HG02885 (cell line): ENCODE data around the gene FDPS.
"Not testable (repeated sequence)": the region's sequence is repeated elsewhere in the genome, so short reads cannot be mapped to it uniquely, and the experiment has no call there.

ENCODE experiments used
- ATAC-seq: cut with Tn5 transposase; IDR thresholded peaks from one replicate; pipeline ENCODE4 v1.9.1; 2021; ENCODE audit warnings: mild to moderate bottlenecking; ENCODE audit not compliant: unreplicated experiment, poor library complexity

Gene FDPS

DNA sequence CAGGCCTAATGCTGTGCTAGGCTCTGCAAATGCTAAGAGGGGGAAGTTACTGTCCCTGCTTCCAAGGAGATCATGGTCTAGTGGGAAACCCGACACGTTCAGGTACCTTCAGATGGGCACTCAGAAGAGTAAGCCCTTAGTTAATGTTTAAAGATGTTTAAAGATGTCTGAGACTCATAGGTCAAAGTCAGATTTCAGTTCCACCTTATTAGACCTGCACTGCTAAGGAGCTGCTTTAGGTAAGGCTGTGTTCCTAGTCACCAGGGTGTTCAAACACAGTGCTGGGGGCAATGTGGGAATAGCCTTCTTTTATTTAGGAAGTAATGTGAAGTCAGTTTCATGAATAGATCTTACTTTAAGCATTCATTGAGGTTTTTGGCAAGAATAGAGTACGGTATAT, 8.3 kb downstream of the FDPS start:
- ATAC-seq, result no peak

DNA sequence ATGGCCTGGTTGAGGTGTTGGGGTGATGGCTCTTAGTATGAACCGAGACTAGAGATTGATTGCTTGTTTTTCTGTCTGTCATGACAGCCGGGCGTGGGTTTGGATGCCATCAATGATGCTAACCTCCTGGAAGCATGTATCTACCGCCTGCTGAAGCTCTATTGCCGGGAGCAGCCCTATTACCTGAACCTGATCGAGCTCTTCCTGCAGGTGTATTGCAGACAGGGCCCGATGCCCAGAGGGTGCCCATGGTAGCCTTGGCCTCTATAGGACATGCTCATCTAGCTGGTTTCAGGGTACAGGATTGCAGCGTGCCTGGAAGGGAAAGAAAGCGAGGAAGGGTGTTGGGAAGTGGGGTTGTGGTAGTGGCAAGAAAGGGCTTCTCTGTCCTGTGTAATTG, 9.4 kb downstream of the FDPS start:
- ATAC-seq, result no peak

DNA sequence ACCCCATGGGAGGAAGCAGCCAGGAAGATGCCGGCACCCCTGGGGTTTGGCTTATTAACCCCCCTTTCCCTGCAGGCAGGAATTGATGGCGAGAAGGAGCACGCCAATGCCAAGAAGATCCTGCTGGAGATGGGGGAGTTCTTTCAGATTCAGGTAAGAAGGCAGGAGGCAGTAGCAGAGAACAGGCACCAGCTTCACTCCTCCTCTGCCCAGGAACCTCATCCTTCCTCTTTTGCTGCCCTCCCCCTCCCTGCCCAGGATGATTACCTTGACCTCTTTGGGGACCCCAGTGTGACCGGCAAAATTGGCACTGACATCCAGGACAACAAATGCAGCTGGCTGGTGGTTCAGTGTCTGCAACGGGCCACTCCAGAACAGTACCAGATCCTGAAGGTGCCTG, 10.9 kb downstream of the FDPS start:
- ATAC-seq, result no peak

DNA sequence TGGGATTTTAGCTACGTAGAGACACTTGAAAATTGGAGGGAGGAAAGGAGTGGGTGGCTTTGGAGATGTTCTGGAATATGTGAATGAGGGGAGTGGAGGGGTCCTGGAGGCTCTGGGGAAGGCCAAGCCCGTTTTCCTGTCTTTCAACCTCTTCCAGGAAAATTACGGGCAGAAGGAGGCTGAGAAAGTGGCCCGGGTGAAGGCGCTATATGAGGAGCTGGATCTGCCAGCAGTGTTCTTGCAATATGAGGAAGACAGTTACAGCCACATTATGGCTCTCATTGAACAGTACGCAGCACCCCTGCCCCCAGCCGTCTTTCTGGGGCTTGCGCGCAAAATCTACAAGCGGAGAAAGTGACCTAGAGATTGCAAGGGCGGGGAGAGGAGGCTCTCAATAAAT, 11.6 kb downstream of the FDPS start:
- no peak for ATAC-seq

DNA sequence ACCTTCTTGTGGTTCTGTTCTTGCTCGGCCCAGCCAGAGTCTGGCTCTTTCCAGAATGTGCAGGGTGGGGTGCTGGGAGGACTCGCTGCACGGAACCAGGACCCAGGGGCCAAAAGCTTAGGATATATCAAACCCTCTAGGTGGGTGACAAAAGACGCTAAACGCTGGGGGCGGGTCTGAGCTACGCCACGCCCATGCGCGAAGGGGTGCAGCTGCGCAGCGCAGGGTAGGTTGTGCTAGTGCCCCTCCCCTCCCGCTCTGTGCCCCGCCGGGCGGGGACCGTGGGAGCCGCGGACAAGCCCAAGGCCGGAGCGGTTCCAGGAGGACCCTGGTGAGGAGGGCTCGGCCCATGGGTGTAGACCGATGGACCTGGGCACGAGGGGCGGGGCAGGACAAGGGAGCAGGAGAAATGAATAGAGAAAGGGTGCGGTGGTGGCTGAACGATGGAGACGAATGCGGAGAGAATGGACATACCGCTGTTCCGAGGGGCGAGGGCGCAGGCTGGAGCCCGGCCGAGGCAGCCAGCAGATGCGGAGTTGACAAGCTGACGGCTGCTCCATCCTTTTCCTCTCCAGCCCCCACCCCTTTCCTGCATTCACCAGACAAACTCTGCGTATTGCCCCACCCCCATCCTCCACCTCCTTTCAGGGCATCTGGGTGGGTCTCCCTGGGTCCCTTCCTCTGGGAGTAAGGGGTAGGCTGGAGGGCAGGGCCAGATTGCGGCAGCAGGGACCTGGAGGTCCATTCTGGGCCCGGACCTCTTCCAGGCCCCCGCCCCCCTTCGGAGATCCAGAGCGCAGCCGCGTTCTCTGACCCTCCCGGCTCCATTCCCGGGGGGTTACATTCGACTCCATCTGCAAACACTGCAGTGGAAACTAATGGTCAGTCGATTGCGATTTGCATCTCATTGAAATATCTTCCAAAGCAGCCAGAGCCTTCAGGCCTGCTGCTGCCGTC, 12.3 kb downstream of the FDPS start, which contains the start of gene RUSC1:
Gene RUSC1, plus strand, starts transcription at position 234 of the 957 bp plus-strand sequence. CDS start 880 bp downstream, outside the sequence.
- ATAC-seq, result no peak

DNA sequence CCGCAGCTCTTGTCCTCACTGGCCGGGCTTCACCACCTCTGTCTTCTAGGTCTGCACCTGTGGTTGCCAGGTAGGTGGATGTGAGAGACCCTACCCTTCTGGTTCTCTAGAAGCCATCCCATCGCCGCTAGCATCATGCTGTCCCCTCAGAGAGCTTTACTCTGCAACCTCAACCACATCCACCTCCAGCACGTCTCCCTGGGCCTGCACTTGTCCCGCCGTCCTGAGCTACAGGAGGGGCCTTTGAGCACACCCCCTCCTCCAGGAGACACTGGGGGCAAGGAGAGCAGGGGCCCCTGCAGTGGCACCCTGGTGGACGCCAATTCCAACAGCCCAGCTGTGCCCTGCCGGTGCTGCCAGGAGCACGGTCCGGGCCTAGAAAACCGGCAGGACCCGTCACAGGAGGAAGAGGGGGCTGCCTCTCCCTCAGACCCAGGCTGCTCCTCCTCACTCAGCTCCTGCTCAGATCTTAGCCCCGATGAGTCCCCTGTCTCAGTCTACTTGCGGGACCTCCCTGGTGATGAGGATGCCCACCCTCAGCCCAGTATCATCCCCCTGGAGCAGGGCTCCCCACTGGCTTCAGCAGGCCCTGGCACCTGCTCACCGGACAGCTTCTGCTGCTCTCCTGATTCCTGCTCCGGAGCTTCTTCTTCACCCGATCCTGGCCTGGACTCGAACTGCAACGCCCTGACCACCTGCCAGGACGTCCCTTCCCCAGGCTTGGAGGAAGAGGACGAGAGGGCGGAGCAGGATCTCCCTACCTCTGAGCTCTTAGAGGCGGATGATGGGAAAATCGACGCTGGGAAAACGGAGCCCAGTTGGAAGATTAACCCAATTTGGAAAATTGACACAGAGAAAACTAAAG, 13.2 kb downstream of the FDPS start:
- no peak for ATAC-seq

DNA sequence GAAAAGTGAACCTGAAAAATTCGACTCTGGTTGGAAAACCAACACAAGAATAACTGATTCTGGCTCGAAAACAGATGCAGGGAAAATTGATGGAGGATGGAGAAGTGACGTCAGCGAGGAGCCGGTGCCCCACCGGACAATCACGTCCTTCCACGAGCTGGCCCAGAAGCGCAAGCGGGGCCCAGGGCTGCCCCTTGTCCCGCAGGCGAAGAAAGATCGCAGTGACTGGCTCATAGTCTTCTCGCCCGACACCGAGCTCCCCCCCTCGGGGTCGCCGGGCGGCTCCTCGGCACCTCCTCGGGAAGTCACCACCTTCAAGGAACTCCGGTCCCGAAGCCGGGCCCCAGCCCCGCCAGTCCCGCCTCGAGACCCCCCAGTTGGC, 13.9 kb downstream of the FDPS start:
- ATAC-seq, result no peak

DNA sequence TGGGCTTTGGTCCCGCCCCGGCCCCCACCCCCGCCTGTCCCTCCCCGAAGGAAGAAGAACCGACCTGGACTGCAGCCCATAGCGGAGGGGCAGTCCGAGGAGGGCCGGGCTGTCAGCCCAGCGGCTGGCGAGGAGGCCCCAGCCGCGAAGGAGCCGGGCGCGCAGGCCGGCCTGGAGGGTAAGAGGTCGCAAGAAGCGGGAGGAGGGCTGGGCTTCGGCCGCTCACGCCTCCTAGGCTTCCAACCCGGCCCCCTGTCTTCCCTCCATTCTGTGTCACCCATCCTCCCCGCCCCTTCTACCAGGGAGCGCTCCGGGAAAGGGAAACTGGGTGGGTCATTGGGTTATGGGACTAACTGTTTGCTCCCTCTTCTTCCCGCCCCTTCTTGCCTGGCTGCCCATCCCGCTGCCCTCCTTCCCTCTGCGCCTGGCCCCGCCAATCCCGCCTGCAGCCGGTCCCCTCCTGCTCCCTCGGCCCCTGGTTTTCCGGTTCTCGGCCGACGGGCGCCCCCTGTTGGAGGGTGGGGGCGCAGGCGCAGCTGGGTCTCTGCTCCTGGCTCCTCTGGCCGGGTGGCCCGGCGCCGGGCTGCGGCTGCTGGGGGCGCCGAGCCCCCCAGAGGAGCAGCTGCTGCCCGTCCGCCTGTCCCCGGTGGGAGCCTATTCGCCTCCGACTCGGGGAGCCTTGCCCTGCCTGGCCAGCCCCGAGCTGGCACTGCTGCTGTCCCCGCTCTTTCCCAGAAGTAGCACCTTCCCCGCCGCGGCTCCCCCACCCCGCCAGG, 14.5 kb downstream of the FDPS start:
- ATAC-seq, result peak; percentile 53

DNA sequence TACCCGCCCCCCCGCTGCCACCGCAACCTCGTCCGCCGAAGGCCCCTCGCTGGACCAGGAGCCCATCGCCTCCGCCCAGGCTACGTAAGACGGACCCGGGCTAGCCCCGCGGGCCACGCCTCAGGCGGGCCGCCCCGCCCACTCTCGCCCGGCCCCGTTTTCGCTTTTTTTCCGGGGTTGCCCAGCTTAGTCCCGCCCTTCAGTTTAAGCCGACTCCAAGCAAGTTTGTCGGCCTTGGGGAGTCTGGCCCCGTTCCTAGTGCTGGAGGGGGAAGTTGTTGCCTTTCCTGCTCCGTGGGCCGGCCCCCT, 15.0 kb downstream of the FDPS start:
- ATAC-seq, result peak; percentile 45

DNA sequence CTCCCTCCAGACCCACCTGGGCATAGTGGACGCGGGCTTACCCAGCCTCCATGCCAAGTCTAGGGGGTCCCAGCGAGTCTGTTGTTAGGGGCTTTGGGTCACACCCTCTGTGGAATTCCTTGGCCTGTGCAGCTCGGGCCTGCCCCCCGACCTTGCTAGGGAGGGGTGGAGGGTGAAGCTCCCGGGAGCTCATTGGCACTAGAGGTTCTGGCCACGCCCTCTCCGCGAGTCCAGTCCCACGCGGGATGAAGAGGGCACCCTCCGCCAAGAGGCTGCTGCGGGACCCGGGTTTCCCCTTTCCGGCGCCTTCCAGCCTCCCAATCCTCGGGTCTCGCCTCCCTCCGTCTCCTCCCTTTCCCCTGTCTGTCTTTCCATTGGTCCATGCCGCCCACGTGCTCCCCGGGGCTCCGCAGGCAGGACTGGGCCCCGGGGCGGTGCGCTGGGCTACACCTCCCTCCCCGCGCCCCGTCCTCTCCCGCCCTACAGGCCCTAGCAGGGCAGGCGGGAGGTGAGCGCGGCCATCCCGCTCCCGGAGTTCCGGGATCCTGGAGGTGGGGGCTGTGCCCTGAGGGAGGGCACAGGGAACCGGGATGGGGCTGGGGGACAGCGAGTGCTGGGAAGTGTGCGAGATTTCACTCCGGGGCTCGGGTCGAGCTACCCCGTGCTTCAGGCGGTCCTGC, 15.5 kb downstream of the FDPS start:
- peak; percentile 66 for ATAC-seq

DNA sequence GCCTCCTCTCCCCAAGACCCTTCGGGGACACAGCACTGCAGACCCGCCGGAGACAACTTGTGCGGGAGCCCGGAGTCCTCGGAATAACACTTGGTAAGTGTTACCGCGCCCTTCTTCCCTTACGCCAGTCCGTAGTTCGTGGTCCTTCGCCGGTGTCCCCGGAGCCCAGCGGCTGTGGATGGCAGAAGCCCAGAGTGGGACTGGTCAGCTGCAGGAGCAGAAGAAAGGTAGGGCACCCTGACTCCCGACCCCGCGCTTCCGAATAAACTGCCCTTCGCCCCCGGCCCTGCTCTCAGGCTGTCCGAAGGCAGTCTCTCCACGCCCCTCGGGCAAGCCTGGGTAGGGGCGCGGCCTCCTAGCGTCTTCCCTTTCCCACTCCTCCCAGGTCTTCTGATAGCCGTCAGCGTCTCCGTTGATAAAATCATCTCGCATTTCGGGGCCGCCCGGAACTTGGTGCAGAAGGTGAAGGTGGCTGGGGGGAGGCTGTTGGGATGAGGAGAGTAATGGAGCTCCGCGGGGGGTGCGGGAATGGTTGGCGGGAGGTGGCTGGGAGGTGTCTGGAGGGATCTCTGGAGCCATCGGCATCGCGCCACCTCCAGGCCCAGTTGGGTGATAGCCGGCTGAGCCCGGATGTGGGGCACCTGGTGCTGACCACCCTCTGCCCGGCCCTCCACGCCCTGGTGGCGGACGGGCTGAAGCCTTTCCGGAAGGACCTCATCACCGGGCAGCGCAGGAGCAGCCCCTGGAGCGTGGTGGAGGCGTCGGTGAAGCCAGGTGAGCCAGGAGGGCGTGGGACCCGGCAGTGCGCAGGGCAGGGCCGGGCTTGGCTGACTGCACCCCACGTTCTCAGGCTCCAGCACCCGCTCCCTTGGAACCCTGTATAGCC, 16.3 kb downstream of the FDPS start:
- ATAC-seq, result no peak

DNA sequence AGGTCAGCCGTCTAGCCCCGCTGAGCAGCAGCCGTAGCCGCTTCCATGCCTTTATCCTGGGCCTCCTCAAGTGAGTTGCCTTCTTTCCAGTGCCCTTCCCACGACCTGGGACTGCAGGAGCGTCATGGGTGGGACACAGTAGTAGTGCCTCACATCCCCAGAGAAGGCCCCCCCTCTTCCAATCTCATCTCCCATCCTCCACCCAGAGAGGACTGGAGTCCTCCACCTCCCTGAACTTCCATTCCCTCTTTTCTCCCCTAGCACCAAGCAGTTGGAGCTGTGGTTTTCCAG, 16.9 kb downstream of the FDPS start:
- ATAC-seq, result no peak

DNA sequence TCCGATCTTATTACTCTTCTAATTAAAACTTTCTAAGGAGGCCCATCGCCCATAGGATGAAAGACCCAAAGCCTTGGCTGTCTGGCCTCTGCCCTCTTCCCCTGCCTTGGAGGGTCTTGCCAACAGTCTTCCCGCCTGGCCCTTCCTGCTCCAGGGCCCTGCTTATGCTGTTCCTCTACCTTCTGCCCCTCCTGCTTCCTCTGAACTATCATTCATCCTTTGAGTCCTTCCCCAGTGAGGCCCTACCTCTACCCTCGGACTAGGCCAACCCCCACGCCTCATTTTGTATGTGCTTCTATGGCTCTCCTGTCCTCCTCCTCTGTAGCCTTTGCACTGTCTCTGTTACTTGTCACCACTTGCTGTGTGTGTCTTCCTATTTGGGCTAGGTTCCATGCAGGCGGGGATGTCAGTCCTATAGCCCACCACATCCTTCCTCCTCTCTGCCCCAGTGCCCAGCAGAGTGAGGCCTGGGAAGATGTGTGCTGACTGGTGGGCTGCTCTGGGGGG, 17.4 kb downstream of the FDPS start:
- no peak for ATAC-seq

DNA sequence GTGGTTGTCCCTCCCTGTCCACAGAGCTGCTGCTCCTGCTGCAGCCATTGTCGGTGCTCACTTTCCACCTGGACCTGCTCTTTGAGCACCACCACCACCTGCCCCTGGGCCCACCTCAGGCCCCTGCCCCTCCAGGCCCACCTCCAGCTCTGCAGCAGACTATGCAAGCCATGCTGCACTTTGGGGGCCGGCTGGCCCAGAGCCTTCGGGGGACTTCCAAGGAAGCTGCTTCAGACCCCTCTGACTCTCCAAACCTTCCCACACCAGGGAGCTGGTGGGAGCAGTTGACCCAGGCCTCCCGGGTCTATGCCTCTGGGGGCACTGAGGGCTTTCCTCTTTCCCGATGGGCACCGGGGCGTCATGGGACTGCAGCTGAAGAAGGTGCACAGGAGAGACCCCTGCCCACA, 18.0 kb downstream of the FDPS start:
- ATAC-seq, result no peak

DNA sequence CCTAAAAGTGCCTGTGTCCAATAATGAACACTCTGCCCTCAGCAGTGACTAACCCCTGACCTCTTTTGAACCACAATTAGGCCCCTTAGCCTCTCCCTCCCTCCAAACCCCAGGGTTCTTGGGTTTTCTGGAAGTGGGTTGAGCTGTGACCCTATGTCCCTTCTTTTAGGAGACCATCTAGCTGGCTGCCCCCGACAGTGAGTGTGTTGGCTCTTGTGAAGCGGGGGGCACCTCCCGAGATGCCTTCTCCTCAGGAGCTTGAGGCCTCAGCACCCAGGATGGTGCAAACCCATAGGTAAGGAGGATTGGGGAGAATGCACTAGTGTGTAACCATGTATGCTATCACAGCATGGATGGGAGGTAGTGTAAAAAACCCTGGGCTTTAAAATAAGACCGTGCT, 19.3 kb downstream of the FDPS start:
- no peak for ATAC-seq

DNA sequence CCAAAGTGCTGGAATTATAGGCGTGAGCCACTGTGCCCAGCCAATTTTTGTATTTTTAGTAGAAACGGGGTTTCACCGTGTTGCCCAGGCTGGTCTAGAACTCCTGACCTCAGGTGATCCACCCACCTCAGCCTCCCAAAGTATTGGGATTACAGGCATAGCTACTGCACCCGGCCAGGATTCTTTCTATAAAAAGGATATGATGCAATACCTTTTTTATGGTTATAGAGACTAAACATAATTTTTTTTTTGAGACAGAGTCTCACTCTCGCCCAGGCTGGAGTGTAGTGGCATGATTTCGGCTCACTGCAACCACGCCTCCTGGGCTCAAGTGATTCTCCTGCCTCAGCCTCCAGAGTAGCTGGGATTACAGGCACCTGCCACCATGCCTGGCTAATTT, 20.2 kb downstream of the FDPS start:
- ATAC-seq, result not testable (repeated sequence)

DNA sequence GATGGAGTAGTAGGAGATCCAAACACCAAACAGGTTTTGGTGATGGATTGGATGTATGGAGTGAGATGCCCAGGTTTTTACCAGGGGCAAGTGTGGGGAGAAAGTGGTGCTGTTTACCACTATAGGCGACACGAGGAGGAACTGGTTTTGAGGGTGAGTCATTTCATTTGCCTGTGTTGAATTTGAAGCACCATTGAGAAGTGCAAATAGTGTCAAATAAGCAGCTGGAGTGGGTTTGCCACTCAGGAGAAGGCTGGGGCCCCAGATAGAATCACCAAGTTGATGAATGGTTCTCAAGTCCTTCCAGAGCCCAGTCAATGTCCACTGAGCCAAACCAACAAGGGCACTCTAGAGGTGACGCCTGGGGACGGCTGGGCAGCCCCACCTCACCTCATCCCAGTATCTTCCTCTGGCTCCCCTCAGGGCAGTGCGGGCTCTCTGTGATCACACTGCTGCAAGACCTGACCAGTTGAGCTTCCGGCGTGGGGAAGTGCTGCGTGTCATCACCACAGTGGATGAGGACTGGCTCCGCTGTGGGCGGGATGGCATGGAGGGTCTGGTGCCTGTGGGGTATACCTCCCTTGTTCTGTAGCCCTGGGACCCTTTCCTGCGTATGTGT, 21.4 kb downstream of the FDPS start:
- ATAC-seq, result no peak

DNA sequence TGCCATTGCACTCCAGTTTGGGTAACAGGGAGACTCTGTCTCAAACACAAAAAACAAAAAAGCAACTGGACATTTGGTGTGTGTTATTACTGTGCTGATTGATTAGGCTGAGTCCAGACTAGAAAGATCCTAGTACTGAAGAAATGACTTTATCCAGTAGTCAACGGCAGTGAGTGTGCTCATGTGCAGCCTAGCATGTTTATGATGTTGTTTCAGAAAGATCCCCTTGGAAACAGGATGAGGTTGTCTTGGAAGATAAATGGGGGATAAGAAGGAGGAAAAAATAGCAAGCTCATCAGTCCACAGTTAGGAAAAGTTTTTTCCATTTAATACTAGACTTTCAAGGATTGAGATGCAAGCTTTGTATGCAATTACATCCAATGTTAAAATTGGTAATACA, 26.3 kb downstream of the FDPS start:
- no peak for ATAC-seq
